Measurements from ENCODE around the gene TSPAN9. TPM values are rescaled to one million over a fixed set of nuclear protein-coding genes. Genes with fewer than 3 reads are reported as not detected.

The TSPAN9 gene
- total RNA-seq, 1 donor from 2014 or later, result 43.7 TPM

DNA sequence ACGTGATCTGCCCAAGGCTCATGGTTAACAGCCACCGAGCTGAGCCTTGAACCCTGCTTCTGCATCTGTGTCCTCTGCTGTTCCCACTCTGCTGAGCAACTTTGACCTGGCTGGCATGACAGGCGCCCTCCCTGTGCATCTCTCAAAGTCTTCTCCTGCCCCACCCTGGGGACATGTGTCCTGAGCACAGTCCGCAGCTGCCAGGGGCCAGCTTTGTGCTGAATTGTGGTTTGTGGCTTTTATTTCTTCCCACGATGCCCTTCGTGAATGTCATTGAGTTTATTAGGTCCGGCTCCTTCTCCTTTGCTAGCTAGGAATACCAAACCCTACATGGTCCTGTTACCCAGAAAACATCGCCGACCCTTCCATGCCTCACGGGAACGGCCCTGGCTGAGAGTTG lies 161.0 kb downstream of the TSPAN9 start:
- no peak for ATAC-seq

GRCh38 chr12:3241621-3242020 lies 164.4 kb downstream of the TSPAN9 start:
- peak; percentile 76 for ATAC-seq
- DNase-seq (ENCODE audit: low spot score), result peak; percentile 60

More for the DNA sequence above, 161.0 kb downstream of the TSPAN9 start:
- DNase-seq (ENCODE audit: low spot score), result no peak

DNA sequence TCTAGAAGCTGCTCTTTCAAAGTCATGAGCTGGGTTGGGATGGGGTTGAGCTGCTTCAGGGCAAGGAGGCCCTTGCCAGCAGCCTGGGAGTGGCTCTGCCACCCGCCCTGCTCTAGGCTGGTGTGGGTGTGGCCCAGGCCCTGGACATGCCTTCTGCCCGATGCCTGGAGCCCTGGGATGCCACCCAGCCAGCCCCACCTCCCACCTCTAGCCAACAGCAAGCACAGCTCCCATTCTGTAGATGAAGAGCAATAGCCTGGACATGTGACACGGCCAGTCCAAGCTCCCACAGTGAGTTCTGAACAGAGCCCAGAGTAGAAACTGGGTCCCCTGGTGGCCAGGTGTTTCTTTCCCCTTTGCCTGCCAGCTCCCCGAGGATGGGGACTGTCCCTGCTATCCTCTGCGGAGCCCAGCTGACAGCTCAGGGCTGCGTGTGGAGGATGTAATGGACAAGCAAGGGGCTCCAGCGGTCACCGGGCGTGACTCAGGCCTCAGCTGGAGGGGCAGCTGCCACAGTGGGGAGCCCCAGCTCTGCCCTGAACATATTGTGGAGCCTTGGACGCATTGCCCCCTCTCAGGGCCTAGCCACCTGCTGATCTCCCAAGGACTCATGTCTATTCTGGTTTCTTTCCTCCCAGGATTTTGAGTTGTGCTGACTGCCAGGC lies 165.2 kb downstream of the TSPAN9 start:
- ATAC-seq (peak; percentile 77), DNase-seq (ENCODE audit: low spot score) (peak; percentile 57)

DNA sequence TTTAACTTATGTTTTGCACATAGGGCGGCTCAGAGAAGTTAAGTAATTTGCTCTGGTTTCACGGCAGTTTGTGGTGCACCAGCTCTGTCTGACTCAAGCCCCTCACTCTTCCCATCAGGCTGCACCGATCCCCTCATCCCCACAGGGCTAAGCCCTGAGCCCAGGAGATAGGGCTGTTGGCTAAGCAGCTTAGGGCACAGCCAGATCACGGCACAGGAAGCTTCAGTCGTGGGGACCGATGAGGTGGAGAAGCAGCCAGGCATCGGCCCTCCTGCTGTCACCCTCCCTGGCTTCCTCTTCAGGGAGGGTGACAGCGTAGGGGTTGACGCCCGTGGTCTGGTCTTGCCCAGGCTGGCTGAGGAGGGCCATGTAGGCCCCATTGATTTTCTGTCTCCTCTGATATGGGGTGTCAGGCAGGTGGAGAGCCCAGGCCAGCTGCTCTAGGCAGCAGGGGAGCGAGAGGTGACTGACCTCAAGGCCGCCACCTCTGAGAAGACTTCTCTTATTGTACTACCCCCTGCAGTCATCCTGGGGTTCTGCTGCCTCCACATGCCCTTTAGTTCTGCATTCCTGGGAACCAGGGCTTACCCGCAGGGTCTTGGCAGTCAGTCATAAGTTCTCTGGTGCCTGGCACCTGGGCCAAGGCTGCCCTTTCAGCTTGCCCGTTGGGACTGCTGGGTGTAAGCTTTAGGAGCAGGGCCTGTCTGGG lies 166.4 kb downstream of the TSPAN9 start:
- ATAC-seq, result peak; percentile 20
- DNase-seq (ENCODE audit: low spot score), result no peak

GRCh38 chr12:3244219-3244750 lies 167.1 kb downstream of the TSPAN9 start:
- DNase-seq (ENCODE audit: low spot score), result no peak
- ATAC-seq, result no peak

GRCh38 chr12:3246253-3246652 lies 169.1 kb downstream of the TSPAN9 start:
- ATAC-seq (no peak), DNase-seq (ENCODE audit: low spot score) (no peak)

DNA sequence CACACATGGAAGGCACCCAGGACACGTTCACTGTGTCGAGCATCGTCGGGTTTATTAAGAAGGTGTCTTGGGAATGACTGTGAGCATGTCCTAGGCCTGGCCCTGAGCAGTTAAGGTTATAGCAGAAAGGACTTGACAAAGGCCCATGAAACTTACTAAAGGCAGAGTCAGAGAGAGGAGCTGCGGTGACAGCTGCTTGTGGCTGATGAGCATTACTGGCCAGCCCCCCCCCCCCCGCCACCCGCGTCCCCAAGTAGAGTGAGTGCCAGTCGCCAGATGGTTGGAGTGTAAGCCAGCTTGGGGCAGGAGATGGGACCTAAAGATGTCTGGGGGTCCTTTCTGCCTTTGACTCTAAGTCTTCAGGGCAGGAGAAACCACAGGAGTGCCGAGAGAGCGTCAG lies 169.9 kb downstream of the TSPAN9 start:
- ATAC-seq, result no peak

GRCh38 chr12:3247629-3248161 lies 170.5 kb downstream of the TSPAN9 start:
- no peak for DNase-seq (ENCODE audit: low spot score)
- no peak for ATAC-seq

More for the DNA sequence above, 169.9 kb downstream of the TSPAN9 start:
- DNase-seq (ENCODE audit: low spot score), result no peak

GRCh38 chr12:3249081-3249800 lies 172.1 kb downstream of the TSPAN9 start:
- no peak for DNase-seq (ENCODE audit: low spot score)
- ATAC-seq, result no peak

DNA sequence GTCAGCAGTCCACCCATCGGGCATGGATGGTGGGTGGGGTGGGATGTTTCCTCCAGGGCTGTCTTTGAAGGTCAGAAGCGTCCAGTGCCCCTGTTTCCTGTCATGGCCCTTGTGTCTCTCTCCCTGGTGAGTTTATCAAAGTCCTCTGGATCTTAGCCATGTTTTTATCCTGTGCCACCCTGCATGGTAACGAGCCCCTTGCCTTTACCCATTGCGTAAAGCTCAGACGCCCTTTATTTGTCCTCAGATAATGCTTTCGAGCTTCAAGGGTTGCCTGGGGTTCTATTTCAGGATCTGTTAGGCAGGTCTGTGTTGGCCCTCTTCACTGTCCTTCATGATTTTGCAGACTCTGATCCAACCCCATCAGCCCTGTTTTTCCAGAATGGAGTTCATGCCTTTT lies 172.9 kb downstream of the TSPAN9 start:
- ATAC-seq, result peak; percentile 34

GRCh38 chr12:3250576-3250975 lies 173.4 kb downstream of the TSPAN9 start:
- ATAC-seq (peak; percentile 39), DNase-seq (ENCODE audit: low spot score) (peak; percentile 55)

More for the DNA sequence above, 172.9 kb downstream of the TSPAN9 start:
- no peak for DNase-seq (ENCODE audit: low spot score)

DNA sequence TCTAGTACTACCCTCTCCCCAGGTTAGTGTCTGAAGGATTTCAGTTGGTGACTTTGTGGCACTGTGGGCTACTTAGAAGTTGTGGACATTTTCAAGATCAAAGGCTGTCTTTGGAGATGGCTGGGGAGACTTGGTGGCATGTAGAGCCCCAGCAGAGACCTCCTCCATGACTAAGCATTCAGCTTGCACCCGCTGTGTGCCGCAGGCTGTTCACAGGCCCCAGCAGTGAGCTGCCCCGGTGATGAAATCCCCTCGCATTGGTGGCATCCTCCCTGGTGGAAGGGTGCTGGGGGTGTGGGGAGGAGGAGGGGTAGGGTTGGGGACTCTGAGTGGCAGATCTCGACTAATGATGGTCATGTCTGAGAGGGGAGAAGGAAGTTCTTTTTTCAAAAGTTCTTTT lies 173.9 kb downstream of the TSPAN9 start:
- ATAC-seq, result no peak
- no peak for DNase-seq (ENCODE audit: low spot score)

DNA sequence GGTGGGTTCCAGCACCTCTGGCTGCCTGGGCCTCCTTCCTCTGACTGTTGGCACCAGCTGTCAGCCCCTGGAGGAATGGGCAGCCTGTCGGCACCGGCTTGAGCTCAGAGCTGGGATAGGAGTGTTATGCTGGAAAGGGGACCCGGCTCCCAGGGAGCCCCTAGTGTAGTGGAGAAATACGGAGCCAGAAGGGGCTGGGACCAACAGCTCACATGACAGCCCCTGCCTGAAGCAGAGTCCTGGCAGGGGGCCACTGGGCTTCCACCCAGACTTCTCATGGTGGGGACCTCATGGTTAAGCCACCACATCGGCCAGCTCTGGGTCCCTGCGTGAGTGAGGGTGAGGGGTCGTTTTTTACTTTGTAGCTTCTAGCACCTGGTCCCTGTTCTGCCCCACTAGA lies 174.5 kb downstream of the TSPAN9 start:
- DNase-seq (ENCODE audit: low spot score), result no peak
- ATAC-seq, result no peak

GRCh38 chr12:3252450-3252891 lies 175.3 kb downstream of the TSPAN9 start:
- ATAC-seq (peak; percentile 85), DNase-seq (ENCODE audit: low spot score) (peak; percentile 91)

DNA sequence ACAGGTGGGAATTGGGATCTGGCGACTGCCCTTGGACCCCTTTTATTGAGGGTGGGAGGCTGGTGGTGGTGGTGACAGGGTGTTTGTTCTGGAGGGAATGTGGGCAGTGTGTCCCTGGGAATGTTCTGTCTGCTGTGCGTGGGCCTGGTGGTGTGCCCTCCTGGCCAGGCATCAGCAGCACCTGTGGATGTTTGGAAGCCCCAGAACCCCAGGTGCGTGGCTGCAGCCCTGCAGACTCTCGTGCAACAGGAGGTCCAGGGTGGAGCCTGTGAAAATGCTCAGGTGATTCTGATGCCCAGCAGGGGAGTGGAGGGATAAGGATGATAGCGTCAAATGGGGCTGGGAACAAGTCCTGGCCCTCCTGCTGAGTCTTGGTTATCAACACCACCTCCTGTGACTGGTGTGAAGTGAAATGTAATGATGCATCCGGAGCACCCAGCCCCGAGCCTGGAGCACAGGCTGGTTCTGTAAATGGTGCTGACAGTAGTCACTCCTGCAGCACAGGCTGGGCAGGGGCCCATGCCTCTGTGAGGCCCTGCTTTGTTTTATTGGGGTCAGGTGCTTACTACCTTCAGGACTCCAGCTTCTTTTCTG lies 176.6 kb downstream of the TSPAN9 start:
- no peak for ATAC-seq
- no peak for DNase-seq (ENCODE audit: low spot score)

- ATAC-seq, result no peak
- DNase-seq (ENCODE audit: low spot score), result no peak
Measured at GRCh38 chr12:3255057-3255456, 177.9 kb downstream of the TSPAN9 start.

- ATAC-seq (no peak), DNase-seq (ENCODE audit: low spot score) (no peak)
Measured at GRCh38 chr12:3256103-3256631, 179.0 kb downstream of the TSPAN9 start.

GRCh38 chr12:3257411-3257810 lies 180.2 kb downstream of the TSPAN9 start:
- no peak for DNase-seq (ENCODE audit: low spot score)
- no peak for ATAC-seq

DNA sequence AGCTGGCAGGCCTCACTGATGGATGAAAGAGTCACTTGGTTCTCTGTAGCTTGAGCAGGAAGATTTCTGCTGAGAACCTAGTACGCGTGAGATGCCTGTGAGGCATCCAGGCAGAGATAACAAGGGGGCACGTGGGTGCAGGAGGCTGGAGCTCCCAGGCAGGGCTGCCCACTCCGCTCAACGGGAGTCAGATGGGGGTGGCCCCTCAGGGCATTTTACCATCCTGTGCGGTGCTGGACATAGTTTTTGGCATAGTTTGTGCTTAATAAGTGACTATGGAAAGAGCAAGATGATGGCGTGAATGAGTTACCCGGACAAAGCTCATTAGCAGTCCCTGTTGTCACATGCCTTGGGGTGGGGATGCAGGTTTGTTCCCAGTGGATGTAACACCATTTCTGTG lies 182.8 kb downstream of the TSPAN9 start:
- DNase-seq (ENCODE audit: low spot score), result no peak
- ATAC-seq, result no peak

- ATAC-seq (peak; percentile 71), DNase-seq (ENCODE audit: low spot score) (peak; percentile 83)
Measured at GRCh38 chr12:3261782-3262359, 184.7 kb downstream of the TSPAN9 start.
